GM19397 (cell line): ENCODE data around the gene ITGA2B.
"Not testable (repeated sequence)": the region's sequence is repeated elsewhere in the genome, so short reads cannot be mapped to it uniquely, and the experiment has no call there.

Experiments used
- ATAC-seq: cut with Tn5 transposase; IDR thresholded peaks from one replicate; pipeline ENCODE4 v1.9.1; 2021; ENCODE audit warnings: mild to moderate bottlenecking, moderate library complexity; ENCODE audit not compliant: unreplicated experiment

ITGA2B gene

GRCh38 chr17:44394112-44394511 is 4.7 kb upstream of the ITGA2B start:
- ATAC-seq, result not testable (repeated sequence)

GRCh38 chr17:44390250-44390870 is 911 bp upstream of the ITGA2B start:
- no peak for ATAC-seq

- ATAC-seq, result no peak
Observed at GRCh38 chr17:44389723-44390202, 314 bp upstream of the ITGA2B start.

- no peak for ATAC-seq
Observed at GRCh38 chr17:44387804-44388203, 1.6 kb downstream of the ITGA2B start.

- no peak for ATAC-seq
Observed at GRCh38 chr17:44386182-44386525, 3.3 kb downstream of the ITGA2B start.

- ATAC-seq, result no peak
Observed at GRCh38 chr17:44385287-44386181, 3.9 kb downstream of the ITGA2B start.

- no peak for ATAC-seq
Observed at GRCh38 chr17:44384823-44385286, 4.6 kb downstream of the ITGA2B start.

GRCh38 chr17:44384281-44384822 is 5.1 kb downstream of the ITGA2B start:
- no peak for ATAC-seq

GRCh38 chr17:44383861-44384260 is 5.6 kb downstream of the ITGA2B start:
- ATAC-seq, result no peak

- ATAC-seq, result no peak
Observed at GRCh38 chr17:44383363-44383762, 6.1 kb downstream of the ITGA2B start.

GRCh38 chr17:44382917-44383316 is 6.5 kb downstream of the ITGA2B start:
- no peak for ATAC-seq

GRCh38 chr17:44381810-44382305 is 7.6 kb downstream of the ITGA2B start:
- no peak for ATAC-seq

GRCh38 chr17:44380767-44381166 is 8.7 kb downstream of the ITGA2B start:
- ATAC-seq, result no peak

- no peak for ATAC-seq
Observed at GRCh38 chr17:44379887-44380286, 9.6 kb downstream of the ITGA2B start.

- no peak for ATAC-seq
Observed at GRCh38 chr17:44378171-44378705, 11.2 kb downstream of the ITGA2B start.

GRCh38 chr17:44376779-44377178 is 12.7 kb downstream of the ITGA2B start:
- ATAC-seq, result no peak

GRCh38 chr17:44376124-44376523 is 13.3 kb downstream of the ITGA2B start:
- ATAC-seq, result no peak

GRCh38 chr17:44375196-44376017 is 14.0 kb downstream of the ITGA2B start:
- no peak for ATAC-seq

- ATAC-seq, result no peak
Observed at GRCh38 chr17:44374306-44375195, 14.9 kb downstream of the ITGA2B start.

GRCh38 chr17:44372036-44372435 is 17.4 kb downstream of the ITGA2B start:
- no peak for ATAC-seq
